ENCODE measurements around the gene SPATA12.
"Not testable (repeated sequence)": the region's sequence is repeated elsewhere in the genome, so short reads cannot be mapped to it uniquely, and the experiment has no call there.

The SPATA12 gene

DNA sequence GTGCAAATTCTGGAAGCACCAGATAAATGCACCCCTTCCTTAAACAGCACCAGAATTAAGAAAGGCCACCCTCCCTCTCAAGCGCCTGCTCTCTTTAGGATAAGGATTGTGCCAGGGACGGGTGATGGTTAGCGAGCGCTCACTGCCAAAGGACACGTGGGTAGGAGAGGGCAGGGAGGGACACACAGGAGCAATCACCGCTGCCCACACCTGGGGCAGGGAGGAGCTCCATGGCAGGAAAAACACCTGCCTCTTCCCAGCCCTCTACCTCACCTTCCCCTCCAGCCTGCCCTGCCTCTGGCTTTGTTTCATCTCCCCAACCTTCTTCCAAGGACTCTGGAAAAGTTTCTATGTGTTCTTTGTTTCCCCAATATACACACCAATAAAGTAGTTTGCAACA, 7.3 kb upstream of the SPATA12 start:
- DNase-seq, result no peak

DNA sequence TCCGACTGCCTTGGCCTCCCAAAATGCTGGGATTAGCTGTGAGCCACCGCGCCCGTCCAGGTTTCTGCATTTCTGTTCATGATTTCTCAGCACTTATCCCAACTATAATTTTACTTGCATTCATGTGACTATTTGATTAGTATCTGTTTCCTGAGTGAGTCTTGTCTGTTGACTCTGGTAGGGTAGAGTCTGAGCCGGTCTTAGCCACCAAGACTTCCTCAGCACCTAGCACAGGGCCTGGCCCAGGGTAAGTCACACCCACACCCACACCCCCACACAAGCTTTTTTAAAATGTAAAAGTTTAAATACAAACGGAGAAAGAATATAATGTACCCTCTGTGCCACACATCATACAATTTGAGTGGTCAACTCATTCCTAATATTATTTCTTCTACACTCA, 3.1 kb upstream of the SPATA12 start:
- no peak for DNase-seq

DNA sequence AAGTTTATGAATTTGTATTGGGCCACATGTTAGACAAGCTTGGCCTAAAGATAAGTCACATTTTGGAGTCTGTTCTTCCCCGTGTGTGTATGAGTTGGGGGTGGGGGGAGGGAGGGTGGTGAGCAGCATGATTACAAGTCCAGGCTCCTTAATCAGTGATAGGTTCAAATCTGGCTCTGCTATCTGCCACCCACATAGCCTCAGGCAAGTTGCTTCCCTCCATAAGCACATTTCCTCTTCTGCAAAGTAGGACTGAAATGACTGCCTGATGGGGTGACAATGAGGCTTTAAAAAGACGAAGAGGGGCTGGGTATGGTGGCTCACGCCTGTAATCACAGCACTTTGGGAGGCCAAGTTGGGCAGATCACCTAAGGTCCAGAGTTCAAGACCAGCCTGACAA, 1.1 kb upstream of the SPATA12 start:
- no peak for DNase-seq

DNA sequence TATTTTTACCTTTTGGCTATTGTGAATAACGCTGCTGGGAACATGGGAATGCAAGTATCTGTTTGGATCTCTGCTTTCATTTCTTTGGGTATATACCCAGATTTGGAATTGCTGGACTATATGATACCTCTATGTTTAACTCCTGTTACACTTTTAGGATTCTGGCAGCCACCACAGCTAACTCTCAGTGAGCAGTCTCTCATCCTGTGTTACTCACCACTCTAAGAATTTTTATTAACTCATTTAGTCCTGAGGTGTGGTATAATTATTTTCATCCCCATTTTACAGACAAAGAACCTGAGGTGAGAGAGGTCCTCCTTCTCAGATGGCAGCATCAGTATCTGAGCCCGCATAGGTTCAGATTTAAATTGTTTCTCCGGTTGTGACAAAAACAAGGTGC, 1.1 kb downstream of the SPATA12 start:
- DNase-seq, result no peak

DNA sequence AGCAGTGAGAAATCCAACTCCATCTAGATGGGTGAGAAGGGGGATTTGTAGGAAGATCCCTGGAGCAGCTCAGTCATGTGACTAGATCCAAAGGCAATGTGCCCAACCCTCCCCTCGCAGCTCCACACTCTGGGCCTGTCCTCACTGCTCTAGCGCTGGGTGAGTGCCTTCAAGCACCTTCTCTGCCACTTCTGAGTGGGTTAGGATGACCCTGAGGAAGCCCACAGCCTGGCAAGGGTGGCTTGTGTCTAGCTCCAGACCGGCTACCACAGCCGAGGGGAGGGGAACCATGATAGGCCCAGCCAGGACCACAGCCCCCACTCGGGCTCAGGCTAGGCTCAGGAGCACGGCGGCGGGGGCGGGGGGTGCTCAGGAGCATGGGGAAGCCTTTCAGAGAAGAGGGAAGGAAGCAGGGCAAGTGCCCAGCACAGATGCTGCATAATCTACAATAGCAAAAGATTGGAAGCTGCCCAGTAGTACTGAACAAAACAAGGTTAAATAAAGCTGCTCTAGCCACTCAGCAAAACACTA, 1.7 kb downstream of the SPATA12 start:
- DNase-seq, result no peak

DNA sequence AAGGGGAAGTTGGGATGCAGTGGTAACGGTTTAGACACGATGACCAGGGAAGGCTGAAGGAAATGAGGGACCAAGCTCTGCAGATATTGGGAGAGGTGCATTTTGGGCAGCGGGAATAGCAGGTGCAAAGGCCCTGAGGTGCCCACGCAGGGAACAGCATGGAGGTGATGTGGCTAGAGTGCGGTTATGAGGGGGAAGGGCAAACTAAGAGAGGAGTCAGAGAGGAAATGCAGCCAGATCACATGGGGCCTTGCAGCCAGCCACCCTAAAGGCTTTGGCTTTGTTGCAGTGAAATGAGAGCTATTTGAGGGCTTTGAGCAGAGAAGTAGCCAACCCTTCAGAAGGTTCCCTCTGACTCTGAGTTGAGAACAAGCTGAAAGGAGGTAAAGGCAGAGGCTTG, 2.6 kb downstream of the SPATA12 start:
- no peak for DNase-seq

DNA sequence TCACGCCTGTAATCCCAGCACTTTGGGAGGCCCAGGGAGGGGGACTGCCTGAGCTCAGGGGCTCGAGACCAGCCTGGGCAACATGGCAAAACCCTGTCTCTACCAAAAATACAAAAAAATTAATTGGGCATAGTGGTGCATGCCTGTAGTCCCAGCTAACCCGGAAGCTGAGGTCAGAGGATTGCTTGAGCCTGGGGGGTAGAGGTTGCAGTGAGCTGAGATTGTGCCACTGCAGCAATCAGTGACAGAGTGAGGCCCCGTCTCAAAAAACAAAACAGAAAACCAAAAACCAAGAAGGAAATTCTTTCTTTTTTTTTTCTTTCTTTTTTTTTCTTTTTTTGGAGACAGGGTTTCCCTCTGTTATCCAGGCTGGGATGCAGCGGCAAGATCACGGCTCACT, 3.5 kb downstream of the SPATA12 start:
- no peak for DNase-seq

DNA sequence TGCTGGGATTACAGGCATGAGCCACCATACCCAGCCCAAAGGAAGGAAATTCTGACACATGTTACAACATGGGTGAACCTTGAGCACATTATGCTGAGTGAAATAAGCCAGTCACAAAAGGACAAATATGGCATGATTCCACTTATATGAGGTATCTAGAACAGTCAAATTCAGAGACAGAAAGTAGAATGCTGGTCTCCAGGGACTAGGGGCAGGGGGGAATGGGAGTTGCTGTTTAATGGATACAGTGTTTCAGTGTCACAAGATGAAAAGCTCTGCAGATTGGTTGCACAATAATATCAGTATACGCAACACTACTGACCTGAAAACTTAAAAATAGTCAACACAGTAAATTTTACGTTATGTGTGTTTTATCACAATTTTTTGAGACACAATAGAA, 4.1 kb downstream of the SPATA12 start:
- DNase-seq, result no peak

DNA sequence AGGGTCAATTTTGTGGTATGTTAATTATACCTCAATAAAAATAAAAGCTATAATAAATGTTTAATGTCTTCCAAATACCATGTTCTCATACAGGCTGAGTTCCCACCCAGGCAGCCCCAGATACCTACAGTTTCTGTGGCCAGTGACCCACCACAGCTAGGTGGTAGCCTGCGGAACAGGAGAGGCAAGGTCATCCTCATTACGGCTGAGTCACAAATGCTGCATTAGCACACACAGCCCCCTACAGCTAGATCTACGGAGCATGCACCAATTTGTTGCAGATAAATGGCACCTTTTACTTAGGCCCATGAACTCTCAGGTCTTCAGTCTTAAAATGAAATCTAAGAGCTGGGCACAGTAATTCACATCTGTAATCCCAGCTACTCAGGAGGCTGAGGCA, 5.1 kb downstream of the SPATA12 start:
- no peak for DNase-seq

DNA sequence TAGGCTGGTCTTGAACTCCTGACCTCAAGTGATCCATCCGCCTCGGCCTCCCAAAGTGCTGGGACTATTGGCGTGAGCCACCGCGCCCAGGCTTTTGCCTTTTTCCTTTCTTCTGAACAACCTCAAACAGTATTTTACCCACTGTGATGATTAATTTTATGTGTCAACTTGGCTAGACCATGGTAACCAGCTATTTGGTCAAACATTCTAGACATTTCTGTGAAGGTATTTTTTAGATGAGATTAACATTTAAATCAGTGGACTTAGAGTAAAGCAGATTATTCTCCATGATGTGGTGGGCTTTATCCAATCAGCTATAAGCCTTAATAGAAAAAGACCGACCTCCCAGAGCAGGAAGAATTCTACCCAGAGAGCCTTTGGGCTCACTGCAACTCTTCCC, 6.0 kb downstream of the SPATA12 start:
- DNase-seq, result no peak

DNA sequence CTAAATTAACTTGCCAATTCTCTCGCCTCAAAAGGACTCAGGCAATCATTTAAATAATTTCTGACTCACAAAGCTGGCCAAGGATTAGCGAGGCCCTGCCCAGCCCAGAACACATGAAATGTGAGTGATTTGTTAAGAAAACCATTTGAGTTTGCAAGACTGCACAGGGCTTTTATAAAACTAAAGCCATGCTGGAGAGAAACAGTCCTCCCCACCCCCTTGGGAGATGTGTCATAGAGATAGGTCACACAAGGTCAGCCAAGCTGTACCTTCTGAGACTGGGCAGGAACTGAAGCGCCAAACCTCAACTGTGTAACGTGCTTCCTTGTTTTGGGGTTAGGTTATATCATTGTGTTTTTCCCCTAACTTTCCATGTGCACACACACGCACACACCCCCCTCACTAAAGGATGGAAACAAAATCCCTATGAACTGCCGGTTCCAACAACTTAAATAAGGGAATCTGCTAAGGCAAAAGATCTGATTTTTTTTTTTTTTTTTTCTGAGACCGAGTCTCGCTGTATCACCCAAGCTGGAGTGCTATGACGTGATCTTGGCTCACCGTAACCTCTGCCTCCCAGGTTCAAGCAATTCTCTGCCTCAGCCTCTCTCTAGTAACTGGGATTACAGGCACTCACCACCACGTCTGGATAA, 8.1 kb downstream of the SPATA12 start:
- no peak for DNase-seq

DNA sequence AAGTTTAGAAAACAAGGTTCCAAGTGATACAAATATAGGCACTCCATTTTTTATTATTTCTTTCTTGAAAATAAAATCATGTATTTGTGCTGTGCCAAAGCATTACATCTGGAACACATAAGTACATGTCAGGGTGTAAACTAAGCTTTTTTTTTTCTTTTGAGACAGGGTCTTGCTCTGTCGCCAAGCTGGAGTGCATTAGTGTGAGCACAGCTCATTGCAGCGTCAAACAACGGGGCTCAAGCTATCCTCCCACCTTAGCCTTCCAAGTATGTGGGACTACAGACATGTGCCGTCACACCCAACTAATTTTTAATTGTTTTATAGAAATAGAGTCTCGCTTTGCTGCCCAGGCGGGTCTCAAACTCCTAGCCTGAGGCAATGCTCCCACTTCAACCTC, 9.0 kb downstream of the SPATA12 start:
- no peak for DNase-seq

DNA sequence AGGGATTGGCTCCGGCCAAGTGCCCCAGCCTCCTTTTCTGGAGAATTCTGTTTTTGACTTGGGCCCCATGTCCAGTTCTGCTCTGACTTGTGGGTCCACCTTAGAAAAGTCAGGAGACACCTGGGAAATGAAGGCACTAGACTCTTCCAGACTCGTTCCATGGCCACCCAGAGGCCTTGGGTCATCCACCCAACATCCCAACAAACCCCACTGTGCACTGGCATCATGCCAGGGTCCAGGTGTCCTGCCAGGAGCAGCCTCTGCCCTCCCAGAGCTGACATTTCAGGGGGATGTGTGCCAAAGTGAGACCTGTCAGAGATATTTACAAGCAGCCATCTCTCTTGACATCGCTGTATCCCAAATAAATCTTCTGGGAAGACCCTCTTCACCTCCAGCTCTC, 13.2 kb downstream of the SPATA12 start:
- DNase-seq, result no peak

DNA sequence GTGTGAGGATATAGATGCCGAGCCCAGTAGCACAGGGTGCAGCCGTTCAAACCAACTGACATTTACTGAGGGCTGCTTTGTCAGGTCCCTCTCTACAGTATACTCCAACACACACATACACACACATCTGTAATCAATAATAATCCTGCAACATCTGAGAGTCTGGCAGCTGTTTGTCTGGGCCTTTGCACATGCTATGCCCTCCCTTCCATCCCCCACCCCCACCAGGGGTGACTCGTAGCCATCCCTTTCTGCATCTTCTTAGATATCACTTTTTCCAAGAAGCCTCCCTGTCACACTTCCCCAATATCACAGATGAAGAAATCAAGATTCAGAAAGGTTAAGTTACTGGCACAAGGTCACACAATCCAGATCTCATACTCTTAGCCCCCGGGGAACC, 13.7 kb downstream of the SPATA12 start:
- no peak for DNase-seq

DNA sequence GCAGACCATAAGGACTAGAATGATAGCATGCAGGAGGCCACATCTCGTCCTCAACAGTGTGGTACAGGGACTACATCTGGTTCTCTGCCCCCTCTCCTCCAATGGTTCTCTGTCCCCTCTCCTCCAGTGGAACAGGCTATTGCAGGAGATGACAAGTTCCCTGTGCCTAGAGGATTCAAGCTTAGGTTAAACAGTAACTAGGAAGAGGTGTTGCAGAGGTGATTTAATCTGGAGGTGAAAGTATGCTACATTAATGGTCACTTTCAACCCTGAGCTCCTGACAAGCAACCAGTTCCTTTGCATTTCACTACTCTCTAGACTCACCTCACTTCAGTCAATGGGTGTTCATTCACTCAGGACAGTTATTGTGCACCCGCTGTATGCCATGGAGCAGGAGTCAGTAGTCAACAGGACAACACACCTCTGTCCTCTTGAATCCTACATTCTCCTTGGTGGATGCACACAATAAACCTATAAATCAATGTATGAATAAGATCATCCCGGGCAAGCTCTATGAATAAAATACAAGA, 16.0 kb downstream of the SPATA12 start:
- DNase-seq, result no peak

DNA sequence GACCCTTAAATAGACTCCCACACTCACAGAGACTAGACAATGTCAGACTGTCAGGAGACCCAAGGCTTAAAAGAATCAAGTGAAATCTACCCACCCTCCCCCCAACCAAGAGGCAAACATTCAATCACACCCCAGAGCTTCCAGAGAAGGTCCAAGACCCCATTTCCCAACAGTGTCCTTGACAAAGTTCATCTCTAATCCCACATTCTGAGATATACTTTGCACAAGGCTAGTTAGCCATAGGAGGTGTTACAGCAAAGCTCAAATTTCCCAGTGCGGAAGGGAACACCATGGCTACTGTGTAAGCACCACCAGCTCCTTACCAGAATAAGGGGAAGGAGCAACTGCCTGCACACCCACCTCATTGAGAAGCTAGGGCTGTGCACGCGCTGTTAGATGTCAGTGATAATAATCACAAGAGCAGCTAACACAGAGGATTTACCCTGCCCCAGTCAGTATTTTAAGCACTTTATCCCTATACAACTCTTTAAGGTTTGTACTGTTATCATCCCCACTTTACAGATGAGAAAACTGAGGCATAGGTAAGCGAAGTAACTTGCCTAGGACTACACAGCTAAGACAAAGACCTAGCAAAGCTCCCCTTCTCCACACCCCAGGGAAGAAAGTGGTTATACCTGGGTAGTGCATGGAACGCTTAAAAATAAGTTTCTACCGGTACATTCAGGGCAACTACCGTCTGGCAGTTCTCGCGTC, 17.3 kb downstream of the SPATA12 start:
- DNase-seq, result no peak

DNA sequence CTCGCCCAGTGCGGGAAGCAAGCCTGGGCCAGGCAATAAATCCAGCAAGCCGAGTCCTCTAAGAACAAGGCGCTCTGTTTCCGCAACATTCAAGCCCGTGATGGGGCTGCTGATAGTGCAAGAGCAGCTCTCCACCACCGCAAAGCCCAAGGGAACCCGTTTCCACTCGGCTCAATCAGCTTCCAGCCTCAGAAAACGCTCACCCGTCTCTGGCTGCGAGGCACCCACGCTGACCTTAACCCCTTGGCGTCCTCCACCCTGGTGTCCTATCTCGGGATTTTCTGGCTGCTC, 17.8 kb downstream of the SPATA12 start:
- peak; percentile 43 for DNase-seq

DNA sequence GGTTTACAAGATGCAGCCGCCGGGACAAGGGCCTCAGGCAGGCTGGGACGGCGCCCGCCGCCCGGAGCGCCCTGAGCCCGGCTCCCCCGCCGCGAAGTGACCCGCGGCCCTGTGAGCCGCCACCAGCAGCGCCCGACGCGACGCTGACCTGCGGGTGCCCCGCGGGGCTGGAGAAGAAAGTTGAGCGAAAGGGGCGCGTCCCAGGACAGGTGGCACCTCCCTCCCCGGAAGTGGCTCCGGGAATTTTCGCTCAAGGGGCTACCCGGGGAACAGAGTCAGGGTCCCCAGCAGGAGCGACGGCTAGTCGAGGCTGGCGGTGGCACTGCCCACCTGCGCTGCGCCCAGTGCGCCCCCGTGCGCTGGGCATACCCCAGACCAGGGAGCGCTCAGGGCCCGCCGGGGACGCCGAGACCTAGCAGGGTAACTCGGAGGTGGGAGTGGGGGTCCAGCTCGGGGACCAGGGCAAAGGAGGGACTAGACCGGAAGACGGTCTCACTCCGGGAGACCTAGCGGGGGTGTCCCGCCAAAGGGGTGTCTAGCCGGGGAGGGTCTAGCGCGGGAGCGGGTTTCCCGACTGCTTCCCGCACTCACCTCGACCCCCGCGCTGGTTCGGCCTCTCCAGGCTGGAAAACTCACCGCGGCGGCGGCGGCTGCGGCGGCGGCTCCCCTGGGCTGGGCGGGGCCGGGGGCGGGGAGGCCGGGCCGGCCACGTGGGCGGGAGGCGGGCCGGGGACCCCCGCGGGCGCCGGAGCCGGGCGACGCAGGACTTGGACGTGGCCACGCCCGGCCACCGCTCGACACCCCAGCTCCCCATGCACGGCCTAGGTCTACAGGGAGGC, 18.4 kb downstream of the SPATA12 start:
- DNase-seq, result peak; percentile 36

DNA sequence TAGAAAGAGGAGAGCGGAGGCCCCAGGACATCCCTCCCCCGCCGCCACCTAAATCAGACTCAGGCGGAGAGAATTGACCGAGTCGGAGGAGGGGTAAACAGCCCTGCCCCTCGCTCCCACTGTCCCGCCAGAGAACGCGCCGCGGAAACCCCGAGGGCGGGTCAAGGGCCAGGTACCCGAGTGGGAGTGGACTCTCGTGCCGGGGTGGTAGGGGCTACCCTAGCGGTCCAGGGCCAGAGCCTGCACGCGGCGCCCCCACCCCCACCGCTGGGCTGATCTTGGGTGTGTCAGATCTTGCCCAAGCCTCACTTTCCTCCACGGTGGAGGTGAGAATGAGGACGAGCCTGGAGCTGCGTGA, 19.0 kb downstream of the SPATA12 start:
- DNase-seq, result peak; percentile 30

DNA sequence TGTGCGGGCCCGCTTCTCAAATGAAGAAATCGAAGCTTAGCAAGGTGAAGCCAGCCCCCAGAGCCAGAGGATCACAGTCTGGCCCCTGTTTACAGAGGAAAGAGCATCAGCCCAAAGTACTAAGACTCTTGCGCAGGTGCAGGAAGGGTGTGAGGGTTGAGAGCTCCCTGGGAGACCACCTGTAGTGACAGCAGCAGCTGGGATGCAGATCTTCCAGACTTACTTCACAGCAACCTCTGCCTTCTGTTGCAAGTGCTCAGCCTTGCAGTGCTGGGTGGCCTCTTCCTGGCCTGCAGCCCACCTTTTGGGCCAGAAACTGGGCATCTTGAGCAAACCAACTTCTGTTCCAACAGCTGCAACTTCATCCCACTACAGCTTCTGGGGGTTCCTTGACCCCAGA, 19.7 kb downstream of the SPATA12 start:
- DNase-seq, result no peak

DNA sequence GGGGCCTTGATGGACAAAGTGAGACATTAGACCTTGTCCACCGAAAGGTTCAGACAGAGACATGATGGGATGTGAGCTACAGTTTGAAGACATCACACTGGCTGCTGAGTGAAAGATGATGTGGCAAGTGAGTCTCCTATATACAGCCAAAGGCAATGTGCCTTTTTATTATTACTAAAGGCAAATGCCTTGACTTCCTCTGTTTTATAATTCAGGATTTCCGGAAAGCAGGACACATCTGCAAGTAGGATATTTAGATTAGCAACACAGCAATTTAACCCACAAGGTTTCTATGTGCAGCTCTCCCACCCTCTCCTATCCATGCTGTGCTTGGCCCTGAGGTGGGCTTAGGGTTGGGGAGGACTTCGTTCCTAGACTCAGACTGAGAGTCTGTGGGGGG, 20.7 kb downstream of the SPATA12 start:
- DNase-seq, result no peak

DNA sequence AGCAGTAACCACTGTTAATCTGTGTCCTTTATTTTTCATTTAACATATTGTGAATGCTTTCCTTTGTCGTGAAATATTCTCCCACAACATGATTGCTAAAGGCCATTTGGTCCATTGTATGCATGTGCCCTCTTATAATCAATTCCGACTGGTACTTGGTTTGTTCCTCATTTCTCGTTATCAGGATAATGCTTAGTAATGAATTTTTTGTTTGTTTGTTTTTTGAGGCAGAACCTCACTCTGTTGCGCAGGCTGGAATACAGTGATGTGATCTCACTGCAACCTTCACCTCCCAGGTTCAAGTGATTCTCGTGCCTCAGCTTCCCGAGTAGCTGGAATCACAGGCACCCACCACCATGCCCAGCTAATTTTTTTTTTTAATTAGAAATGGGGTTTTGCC, 22.0 kb downstream of the SPATA12 start:
- no peak for DNase-seq

DNA sequence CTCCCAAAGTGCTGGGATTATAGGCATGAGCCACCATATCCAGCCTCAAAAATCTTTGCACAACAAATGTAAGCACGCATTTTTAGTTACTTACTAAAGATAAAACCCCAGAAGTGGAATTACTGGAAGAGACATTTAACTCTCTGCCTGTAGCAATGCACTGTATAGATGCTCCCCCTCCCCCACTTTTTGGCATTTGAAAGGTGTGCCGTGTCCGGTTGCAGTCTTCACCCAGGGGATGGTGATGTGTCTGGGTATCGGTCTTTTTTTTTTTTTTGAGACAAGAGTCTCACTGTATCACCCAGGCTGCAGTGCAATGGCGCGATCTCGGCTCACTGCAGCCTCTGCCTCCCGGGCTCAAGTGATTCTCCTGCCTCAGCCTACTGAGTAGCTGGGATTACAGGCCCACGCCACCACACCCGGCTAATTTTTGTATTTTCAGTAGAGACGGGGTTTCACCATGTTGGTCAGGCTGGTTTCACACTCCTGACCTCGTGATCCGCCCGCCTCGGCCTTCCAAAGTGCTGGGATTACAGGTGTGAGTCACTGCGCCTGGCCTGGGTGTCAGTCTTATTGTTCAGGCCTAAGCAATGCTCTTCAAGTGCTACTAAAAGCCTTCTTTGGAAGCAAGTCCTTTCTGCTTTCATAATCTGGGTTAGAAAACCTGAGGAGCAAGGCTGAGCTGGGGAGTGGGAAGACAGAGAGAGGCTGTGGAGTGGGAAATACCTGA, 23.0 kb downstream of the SPATA12 start:
- DNase-seq, result not testable (repeated sequence)

Data from stimulated activated CD8-positive, alpha-beta memory T cell treated with anti-CD3 and anti-CD28 coated beads, Interleukin-4, amount 100 ng/mL, for 48 hours (primary cell).